ENCODE measurements around the gene IER3IP1. TPM values are rescaled to one million over a fixed set of nuclear protein-coding genes. Genes with fewer than 3 reads are reported as not detected.

The IER3IP1 gene
- total and polyA plus RNA-seq, 2 of the 4 experiments (the other 2 are of a cell fraction): 7.0 to 11.7 TPM

GRCh38 chr18:47215554-47216138, 39.5 kb upstream of the IER3IP1 start (continued):
- no peak for TF ChIP-seq MXI1 (IDR thresholded peaks at IDR 0.05; ENCODE audit: borderline replicate concordance, low read depth, low read length)
- no peak for TF ChIP-seq ELK1 (IDR thresholded peaks at IDR 0.05; ENCODE audit: borderline replicate concordance, low read depth, low read length)
- no peak for TF ChIP-seq CHD1 (IDR thresholded peaks at IDR 0.05; ENCODE audit: low read depth, low read length)
- TF ChIP-seq BHLHE40 (IDR thresholded peaks at IDR 0.05; ENCODE audit: low read depth, low read length): no peak

- Histone ChIP-seq H2BK20ac (ENCODE audit: low read depth, low read length) (no peak overlapping the region), H3K18ac (ENCODE audit: low read depth, low read length) (no peak overlapping the region), H3K56ac (ENCODE audit: extremely low read depth, insufficient read depth, low read length) (no peak overlapping the region), H3K9ac (ENCODE audit: low read depth, low read length) (no peak overlapping the region), H3K27me3 (ENCODE audit: control insufficient read depth, insufficient read depth, low read length) (0 out of 2 replicates have a peak, but pooled peaks cover 1% of the 10 kb centered on the region), H3K36me3 (ENCODE audit: control insufficient read depth, insufficient read depth, low read length) (no peaks in the 10 kb centered on the region), H4K20me1 (ENCODE audit: insufficient read depth, low read length) (no peaks in the 10 kb centered on the region), H3K27ac (ENCODE audit: insufficient read depth, low read length) (no peak overlapping the region), H4K5ac (ENCODE audit: low read depth, low read length) (no peak overlapping the region), H3K79me1 (ENCODE audit: low read depth in 1 of 2, low read length in 2 of 2) (no peaks in the 10 kb centered on the region), H4K8ac (ENCODE audit: low read depth in 2 of 2, low read length in 2 of 2) (no peak overlapping the region), H2AFZ (replicated peaks; ENCODE audit: low read length, poor library complexity) (no peak overlapping the region), H3K9me3 (ENCODE audit: control insufficient read depth, insufficient read depth, low read length) (no peaks in the 10 kb centered on the region), H2BK120ac (ENCODE audit: low read depth, low read length) (no peak overlapping the region), H2BK5ac (ENCODE audit: low read depth, low read length, poor library complexity, severe bottlenecking) (no peak overlapping the region), H2AK5ac (ENCODE audit: low read depth, low read length) (no peak overlapping the region), H3K14ac (replicated peaks; ENCODE audit: low read depth, low read length) (no peak overlapping the region), H3K4me3 (ENCODE audit: insufficient read depth, low read depth, low read length) (no peak overlapping the region), H3K4me1 (ENCODE audit: control insufficient read depth, insufficient read depth, low read length) (no peaks in the 10 kb centered on the region), H3K4ac (ENCODE audit: low read depth, low read length) (no peak overlapping the region), H3K4me2 (ENCODE audit: low read depth, low read length) (no peak overlapping the region), H2AK9ac (replicated peaks; ENCODE audit: low read depth, low read length, poor library complexity) (no peak overlapping the region), H4K91ac (ENCODE audit: insufficient read depth, low read depth, low read length) (no peak overlapping the region), H2BK15ac (ENCODE audit: low read depth, low read length) (no peak overlapping the region), H3K9me1 (ENCODE audit: insufficient read depth, low read length) (no peaks in the 10 kb centered on the region), H3K23ac (ENCODE audit: low read depth, low read length) (no peak overlapping the region)
- DNase-seq: no peak
- intact Hi-C loops (cut with micrococcal nuclease): no loop called here
- BruUV-seq (replicated peaks): no TSS peak
- ChIA-PET POLR2A (ENCODE audit: unreplicated experiment) (no interaction called here), CTCF (interaction anchor here (0.6 kb wide), 1 partner anchor 147 kb away, joined by 4 read pairs; no protein-coding TSS in a partner anchor)
- WGBS, 2 experiments (ENCODE audit: extremely low coverage in 2 of 2, insufficient read length in 1 of 2): no CpG with 5 or more reads among the region's 1 CpG
- no peak for ATAC-seq (ENCODE audit: low read depth)
- dilution Hi-C loops (cut with HindIII; ENCODE audit: low sequenced_read_pairs, unreplicated experiment): no loop called here
- in situ Hi-C loops (cut with MboI; ENCODE audit: low sequenced_read_pairs): loop anchor here (5.0 kb wide), 1 partner anchor 107 kb away; no protein-coding TSS in a partner anchor
- TF ChIP-seq MAZ (IDR thresholded peaks at IDR 0.05; ENCODE audit: borderline replicate concordance, low read depth, low read length) (no peak), POLR2A (IDR thresholded peaks at IDR 0.05; ENCODE audit: low read depth, low read length) (no peak), CTCF (conservative IDR thresholded peaks at IDR 0.05; ENCODE audit: low read depth, low read length) (no peak), ELK1 (IDR thresholded peaks at IDR 0.05; ENCODE audit: borderline replicate concordance, low read depth, low read length) (no peak), FOS (IDR thresholded peaks at IDR 0.05; ENCODE audit: low read depth, low read length) (no peak), RFX5 (IDR thresholded peaks at IDR 0.05; ENCODE audit: low read depth, low read length) (no peak), CHD1 (IDR thresholded peaks at IDR 0.05; ENCODE audit: low read depth, low read length) (no peak), BHLHE40 (IDR thresholded peaks at IDR 0.05; ENCODE audit: low read depth, low read length) (no peak), NFE2L2 (IDR thresholded peaks at IDR 0.05; ENCODE audit: low read depth, low read length) (no peak), CEBPB (IDR thresholded peaks at IDR 0.05; ENCODE audit: low read depth, low read length) (no peak), MAFK (IDR thresholded peaks at IDR 0.05; ENCODE audit: low read depth, low read length) (no peak), RAD21 (IDR thresholded peaks at IDR 0.05; ENCODE audit: low read length) (no peak)
These were observed 33.0 kb upstream of the IER3IP1 start for GRCh38 chr18:47209171-47209570.

Data from IMR-90 (cell line).